NCI-H1930 (cell line): ENCODE results near the gene INSYN2B.

Experiments
- DNase-seq, 2 experiments: peaks; one replicate each; lab custom pipeline; 2025; lab: John Stamatoyannopoulos, UW

Gene INSYN2B

DNA sequence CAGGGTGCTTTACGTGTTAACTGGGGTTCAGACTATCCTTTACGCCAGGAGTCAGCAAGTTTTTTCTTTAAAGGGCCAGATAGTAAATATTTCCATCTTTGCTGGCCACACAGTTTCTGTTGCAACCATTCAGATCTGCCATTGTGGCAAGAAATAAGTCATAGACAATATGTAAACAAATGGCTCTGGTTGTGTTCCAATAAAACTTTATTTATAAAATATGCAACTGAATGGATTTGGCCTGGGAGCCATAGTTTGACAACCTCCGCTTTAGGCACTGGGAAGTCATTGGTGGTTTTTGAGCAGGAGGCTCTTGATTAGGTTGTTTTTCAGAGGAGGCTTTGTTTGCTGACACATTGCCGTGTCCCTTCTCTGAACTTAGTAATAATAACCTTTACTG lies 90.7 kb downstream of the INSYN2B start:
- DNase-seq, result no peak

DNA sequence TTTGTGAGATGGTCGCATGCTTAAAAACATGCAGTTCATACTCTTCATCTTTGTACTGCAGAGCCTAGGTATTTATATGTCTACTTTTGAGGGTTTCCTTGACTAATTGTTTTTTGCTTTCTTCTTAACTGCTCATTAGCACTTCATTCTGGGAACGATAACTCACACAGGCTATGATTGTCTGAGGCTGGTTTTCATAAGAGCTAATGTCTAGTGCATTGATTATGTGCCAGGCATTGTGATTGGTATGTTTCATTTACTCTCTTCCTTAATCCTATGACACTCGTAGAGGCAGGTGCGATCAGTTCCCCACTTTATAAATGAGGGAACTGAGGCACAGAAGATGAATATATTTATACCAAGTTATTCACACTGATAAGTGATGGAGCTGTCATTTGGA lies 93.6 kb downstream of the INSYN2B start:
- no peak for DNase-seq

DNA sequence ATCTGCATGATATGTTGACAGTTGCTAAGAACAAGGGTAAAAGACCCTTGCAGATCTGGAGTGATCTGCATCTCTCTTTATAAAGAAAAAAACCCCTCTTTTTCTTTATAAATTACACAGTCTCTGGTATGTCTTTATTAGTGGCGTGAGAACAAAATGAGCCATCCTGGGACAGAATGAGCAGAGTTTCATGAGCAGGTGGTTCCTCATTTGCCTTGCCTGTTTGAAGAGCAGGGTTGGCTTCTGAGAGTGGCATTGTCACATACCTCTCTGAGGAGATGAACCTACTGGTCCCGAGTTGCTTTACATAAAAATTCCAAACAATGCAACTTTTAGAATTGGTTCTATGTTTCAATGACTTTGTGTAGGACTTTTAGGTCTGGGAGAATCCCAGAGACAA lies 94.3 kb downstream of the INSYN2B start:
- no peak for DNase-seq

DNA sequence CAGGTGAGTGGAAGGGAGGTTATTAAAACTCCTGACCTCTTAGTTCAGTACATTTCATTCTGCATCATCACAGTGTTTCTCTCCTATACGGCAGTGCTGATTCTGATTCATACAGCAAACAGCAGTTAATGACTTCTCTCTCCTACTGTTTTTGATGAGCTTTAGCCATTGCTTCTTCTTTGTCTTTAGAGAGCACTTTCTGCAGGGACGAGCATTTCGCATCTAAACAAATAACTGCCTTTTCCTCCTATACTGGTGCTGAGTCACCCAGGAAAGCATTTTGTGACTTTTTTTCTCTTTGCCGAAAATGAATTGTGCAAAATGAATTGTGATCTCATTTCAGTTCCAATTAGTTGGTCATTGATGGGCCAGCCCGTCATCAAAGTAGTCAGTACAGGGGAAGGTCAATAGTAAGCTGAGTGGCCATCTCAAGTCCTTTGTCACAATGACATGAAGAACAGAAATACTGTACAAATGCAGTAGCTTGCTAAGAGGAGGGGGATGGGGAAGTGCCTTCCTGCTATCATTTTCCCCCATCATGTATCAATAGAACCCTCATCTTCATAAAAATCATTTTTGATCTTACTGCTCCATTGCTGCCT lies 98.5 kb downstream of the INSYN2B start:
- DNase-seq, result no peak

DNA sequence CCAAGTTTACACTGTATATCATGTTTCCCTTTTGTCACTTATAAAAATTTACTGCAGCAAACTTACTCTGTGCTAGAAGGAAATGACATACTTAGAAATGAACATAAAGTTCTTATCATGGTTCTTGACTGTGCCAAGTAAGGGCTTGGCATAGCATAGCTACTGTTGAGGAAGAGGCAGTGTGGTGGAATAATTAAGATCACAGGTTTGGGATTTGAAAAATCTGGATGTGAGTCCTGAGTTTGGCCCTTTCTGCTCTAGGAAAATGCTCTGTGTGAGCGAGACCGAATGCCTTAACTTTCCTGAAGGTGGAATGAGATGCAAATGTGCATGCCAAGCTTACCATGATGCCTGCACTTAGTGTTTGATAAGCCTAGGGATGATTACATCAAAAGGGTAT lies 99.5 kb downstream of the INSYN2B start:
- DNase-seq, result no peak

DNA sequence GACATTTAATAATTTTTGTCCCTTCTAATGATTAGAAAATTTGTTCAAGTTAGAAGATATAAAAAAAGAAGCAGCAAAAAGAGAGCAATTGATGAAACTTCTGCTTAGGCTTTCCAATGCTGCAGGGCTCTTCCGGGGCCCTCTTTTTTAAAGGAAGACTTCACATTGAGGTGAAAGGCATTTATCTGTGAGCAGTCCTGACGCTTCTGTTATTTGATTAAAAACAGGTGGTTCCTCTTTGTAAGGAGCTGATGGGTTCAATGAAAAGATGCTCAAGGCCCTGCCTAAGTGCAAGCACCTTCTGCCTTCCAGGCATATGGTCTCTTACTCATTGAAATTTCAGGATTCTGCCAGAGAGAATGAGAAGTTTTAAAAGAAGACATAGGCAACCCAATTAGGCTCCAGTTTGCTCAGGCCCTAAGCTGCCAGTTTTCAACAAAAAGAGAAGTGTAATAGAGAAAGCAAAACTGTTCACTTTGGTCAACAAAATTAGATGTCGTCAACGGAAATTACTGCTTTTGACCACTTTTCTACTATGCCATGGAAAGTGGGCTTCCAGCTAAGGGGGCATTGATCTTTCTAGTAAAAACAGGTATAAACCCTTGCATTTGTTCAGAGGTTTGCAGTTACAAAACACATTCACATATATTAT lies 100.2 kb downstream of the INSYN2B start:
- DNase-seq, result no peak

DNA sequence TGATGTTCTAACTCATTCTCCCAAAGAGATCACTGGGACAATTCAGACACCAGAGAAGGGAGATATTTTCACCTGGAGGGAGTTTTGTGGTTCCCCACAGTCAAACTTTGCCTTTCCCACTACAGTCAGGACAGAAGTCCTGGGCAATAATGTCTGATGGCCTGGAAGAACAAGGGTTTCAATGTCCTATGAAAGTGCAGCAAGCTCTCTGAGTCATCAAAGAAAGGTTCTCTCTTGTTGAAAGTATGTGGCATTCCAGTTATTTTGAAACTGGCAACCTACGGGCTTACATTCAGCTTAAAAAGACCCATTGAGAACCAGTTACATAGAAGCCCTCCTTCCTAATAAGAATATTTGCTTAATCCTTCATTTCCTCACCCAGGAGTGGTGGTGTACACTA lies 103.9 kb downstream of the INSYN2B start:
- DNase-seq, result no peak

DNA sequence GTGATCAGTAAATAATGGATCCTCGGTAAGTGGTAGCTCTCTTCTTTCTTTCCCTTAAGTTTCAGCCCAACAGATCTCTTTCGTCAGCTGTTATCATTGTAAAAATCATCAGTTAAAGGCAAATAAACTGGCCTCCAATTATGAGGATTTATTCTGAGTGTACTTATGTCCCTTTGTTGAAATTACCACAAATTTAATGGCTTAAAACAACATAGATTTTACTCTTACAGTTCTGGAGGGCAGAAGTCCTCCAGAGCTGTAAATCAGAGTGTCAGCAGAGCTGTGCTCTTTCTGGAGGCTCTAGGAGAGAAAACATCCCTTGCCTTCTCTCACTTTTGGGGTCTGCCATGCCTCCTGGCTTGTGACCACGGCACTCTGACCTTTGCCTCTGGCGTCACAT lies 104.6 kb downstream of the INSYN2B start:
- no peak for DNase-seq

DNA sequence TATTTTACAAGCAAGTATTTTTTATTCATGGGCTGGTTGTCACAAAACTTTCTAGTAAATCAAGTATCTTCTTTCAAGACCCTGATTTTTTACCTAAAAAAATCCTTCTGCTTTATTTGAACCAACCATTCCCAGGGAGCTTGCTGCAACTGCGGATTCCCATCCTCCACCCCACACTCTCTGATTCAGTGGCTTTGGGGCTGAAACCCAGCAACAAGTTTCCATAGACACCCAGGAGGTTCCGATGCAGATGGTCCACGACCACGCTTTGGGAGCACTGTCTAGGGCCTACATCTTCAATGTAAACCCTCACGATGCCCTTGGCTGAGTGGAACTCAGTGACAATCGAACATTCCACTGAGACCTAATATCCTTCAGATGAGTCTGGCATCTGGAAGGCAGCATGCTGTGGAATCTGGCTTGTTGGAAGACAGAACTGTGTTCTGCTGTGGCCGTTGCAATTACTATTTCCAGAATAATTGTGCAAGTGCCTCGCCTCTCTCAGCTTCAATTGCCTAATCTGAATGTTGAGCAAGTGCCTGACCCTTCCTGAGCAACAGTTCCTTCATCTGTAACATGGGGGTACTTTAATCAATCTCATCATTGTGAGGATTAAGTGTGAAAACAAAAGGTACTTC lies 105.1 kb downstream of the INSYN2B start:
- DNase-seq, result no peak

DNA sequence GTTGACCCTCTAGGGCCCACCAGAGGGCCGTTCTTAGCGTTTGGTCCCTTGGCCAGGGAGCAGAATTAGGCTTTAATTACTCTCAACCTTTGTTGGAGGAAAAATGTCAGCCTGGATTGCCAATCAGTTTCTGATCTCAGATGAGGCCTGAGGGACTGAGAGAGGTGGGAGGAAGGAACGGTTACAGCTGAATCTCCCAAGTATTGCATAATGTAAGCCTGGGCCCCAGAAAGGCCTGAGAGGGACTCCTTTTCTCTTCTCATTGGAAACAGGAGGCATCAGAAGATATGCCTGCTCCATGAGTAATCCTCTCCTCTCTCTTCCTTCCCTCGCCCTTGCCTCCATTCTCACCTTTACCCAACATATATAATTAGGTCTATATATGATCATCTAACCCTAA lies 105.7 kb downstream of the INSYN2B start:
- no peak for DNase-seq

DNA sequence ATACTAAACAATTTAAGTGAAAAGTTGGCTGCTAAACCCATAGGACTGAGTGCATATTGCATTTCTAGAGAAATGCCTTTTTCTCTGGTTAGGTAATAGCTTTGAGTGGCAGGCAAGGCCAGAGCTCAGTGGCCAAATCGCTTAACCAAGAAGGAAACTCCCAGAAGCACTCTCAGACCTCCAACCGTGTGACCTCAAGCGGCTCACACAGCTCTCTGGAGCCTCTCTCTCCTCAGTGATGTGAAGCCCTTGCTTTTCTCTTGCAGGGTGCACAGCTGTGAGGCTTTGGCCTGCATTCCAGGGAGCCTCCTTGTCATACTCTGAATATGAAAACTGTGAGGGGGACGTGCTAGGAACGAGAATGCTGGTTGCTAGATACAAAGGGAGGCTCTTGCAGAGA lies 106.7 kb downstream of the INSYN2B start:
- DNase-seq, result no peak

DNA sequence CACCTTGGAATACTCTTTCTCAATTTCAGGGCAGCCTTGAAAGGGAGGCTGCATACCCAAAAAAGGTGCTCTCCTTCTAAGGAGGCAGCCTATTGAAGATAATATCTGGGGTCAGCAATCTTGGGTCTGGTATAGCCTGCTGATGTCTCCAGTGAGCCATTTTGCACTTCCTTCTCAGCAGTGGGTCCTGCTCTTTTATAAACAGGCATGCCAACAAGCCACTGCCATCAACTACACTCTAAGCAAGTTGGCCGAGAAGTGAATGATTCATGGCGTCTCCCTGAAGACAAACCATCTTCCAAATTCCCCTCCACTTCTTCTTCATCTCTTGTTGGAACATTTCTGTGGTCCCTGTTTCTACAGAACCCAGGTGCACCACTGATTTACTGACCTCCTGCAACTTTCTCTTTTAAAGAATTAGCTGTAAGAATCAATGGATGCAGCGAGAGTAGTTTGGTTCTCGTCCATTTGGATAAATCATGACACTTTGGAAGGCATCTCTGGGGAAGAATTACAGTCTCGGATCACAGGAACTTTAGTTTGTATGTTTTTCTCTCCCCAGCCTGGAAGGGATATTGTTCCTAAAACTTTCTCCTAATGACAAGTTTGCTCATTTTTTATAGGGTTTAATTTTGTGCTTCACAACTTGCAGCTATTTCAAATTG lies 108.3 kb downstream of the INSYN2B start:
- no peak for DNase-seq

DNA sequence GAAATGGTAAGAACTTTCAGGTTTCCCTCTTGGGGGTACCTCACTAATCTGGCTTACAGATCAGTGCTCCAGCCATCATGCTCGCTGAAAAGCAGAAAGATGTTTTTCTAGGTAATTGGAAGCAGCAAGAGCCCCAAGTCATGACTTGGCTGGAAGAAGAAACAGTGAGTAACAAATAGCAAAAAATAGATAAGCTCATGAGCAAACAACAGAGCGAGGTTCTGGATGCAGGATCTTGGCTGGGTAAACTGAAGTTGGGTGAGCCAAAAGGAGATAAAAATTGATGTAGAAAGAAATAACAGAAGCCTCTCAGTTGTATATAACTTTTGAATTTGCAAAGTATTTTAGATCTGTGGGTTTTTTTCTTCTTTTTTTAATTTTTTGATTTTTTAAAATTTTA lies 110.1 kb downstream of the INSYN2B start:
- no peak for DNase-seq

DNA sequence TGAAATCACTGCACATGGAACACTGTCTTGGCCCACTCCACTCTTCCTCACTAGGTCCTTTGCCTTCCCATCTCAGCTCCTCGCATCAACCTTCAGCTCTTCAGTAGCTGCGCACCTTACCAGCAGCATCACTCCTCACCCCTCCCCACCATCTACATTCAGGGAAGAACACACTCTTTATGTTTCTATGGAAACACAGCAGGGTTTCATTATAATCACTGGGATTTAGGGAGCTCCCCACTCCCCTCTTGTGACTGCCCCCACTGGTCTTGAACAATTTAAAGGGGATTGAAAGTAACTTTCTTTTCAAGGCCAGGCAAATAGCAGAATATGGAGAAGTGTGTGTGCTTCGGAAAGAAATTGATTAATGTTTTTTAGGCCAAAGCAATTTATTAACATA lies 111.2 kb downstream of the INSYN2B start:
- DNase-seq, result no peak

DNA sequence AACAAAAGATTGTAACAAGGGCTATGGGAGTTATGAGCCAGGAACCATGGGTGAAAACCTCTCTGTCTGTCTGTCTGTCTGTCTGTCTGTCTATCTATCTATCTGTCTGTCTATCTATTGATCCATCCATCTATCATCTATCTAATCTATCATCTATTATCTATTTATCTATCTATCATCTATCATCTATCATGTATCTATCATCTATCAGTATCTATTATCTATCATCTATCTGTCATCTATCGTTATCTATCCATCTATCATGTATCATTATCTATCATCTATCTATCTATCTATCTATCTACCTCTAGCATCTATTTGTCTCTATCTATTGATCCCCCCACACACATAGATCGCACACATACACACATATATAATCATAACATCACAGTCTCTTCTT lies 112.9 kb downstream of the INSYN2B start:
- no peak for DNase-seq

DNA sequence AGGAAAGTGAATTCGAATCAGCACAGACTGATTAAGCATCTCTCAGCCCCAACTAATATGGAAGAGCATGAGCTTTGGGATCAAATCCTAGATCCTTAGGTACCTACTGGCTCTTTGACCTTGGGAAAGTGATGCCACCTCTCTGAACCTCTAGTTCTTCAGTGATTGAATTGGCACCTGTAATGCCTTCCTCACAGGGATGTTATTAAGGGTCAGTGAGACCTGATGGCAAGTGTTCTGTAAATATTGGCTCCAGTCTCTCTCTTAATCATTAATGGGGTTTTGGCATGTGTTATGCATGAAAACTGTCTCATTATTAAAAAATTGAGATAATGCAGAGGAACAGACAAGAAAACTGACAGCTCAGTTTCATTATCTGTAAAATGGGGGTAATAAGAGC lies 115.8 kb downstream of the INSYN2B start:
- DNase-seq, result no peak

DNA sequence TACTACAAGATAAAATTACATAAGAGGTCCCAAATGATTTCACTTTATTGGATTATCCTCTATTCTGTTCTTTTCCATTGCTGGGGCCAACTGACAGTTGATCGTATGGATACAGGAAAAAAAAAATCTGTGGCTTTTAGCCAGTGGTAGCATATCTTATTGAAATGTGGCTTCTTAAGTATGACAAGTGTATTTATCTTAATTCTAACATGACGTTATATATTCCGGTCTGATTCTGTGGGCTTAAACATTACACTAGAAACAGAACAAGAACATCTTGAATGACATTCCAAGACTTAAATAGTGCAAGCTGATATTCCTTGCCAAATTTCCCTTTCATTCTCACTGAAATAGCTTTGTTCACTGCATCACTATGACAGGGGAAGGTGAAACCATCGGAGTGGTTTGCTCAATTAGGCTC lies 117.9 kb downstream of the INSYN2B start:
- no peak for DNase-seq

DNA sequence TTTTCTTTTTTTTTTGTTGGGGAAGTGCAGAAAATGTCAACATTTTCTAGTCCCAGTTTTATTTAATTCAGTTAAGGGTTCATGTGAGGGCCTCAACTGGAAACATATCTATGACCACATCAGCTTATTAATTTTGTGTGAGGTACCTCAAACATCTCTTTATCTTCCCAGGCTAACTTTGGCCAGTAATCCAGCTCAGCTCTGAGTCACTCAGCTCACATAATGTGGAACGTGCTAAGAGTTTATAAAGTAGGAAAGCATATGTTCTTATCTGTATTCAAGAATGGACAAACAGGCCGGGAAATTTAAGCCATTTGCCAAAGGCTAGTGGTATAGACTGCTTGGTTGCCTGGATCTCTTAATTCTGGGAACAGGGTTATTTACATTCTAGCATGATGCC lies 118.4 kb downstream of the INSYN2B start:
- no peak for DNase-seq

DNA sequence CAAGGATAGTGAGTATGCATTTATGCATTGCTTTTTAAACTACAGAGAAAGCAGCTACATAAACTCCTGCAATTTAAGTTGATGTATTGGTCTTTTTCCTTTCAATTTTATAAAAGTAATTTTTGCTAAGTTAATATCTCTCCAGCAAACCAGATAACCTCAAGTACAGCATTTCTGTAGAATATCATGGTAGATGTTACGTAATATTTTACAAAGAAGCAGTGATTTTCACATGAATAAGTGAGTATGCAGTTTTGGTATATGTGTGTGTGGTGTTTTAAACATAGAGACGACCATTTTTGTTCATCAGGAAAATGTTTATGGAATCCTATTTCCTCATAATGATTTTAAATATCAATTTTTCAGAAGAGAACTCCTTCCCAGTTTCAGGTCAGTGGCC lies 118.9 kb downstream of the INSYN2B start:
- DNase-seq, result no peak

DNA sequence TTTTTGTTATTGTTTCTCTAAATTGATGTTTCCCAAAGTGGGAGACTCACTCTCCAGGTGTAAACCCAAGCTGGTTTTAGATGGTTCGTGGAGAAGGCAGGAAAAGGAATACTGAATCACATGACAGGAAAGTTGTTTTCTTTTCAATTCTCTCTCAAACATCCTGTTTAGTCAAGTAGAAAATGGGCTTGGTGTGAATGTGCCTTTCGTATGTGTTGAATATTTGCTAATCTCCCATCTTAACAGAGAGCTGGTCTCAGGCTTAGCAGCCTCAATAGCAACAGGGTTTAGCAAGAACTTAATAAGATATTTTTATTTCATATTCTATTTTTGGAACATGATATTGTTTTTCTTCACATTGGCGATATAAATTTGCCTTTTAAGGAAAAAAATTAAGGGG lies 119.7 kb downstream of the INSYN2B start:
- DNase-seq, result peak; percentile 10 to 23

DNA sequence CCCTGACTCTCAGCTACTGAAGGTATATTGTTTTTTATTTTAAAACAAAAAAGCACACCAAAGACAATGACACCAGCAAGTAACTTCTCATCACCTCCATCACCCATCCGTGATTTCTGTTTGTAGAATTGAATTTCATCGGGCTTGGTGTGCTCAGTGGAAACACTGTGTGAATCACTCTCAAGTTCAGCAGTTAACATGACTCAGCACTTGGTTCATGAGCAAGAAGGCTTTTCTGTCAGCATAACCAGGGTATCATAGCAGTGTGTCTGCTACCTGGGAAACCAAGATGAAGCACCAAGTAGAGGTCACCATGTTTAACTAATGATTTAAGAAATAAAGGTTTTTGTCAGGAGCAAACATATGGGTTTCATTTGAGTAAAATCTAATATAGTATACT lies 123.7 kb downstream of the INSYN2B start:
- DNase-seq, result no peak

DNA sequence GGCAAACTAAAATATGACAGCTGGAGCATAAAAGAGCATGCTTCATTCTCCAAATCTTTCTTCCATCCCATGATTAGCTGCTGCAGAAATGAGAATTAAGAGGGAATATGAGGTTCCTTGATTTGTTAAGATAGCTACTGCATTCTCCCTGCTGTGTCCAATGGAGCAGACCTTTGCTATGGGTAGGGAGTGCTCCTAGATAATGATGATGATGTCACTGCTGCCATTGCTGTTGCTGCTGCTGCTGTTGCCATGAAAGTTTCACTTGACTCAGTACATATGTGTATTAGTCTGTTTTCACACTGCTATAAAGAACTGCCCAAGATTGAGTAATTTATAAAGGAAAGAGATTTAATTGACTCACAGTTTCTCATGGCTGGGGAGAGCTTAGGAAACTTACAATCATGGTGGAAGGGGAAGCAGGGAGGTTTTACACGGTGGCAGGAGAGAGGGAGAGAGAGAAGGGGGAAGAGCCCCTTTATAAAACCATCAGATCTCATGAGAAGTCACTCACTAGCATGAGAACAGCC lies 128.9 kb downstream of the INSYN2B start:
- DNase-seq, result no peak

DNA sequence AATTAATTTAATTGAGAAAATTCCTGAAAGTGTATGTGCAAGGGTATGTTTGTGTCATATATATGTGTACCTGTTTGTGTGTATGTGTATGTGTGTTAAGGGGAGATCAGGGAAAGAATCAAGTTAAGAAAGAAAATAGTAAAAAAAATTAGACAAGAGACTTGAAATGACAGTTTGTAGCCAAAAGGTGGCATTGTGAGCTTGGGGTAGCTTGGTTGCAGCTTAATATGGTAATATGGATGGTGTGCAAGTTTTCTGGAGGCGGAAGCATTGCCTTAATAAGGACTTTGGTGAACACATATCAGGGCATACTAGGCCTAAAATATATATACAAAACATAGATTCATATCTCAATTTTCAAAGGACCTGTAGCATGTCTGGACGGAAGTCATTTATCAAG lies 129.9 kb downstream of the INSYN2B start:
- no peak for DNase-seq
